ENCODE results near the gene ATP2C2.

Gene ATP2C2

GRCh38 chr16:84497418-84498222 is 129.3 kb downstream of the ATP2C2 start:
- no peak for DNase-seq (ENCODE audit: low spot score)

- no peak for DNase-seq (ENCODE audit: low spot score)
Observed at GRCh38 chr16:84498223-84498610, 129.9 kb downstream of the ATP2C2 start.

GRCh38 chr16:84498859-84499620 is 130.7 kb downstream of the ATP2C2 start:
- no peak for DNase-seq (ENCODE audit: low spot score)

GRCh38 chr16:84499638-84500037 is 131.3 kb downstream of the ATP2C2 start:
- DNase-seq (ENCODE audit: low spot score), result no peak

DNA sequence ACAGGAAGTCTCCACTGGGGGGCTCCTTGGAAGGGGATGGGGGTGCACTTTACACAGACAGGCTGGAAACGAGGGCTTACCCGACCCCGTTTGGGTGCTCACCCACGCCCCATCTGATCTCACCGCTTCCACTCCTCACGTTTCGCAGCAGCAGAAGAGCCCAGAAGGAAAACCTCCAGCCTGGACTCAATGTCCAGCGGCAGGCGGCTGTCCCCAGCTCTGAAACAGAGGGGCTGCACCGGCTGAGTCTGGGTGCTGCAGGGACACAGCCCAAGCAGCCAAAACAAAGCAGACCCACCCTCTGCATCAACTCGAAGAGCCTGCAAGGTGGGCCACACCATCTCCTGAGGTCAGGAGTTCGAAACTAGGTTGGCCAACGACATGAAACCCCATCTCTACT is 132.2 kb downstream of the ATP2C2 start:
- no peak for DNase-seq (ENCODE audit: low spot score)

DNA sequence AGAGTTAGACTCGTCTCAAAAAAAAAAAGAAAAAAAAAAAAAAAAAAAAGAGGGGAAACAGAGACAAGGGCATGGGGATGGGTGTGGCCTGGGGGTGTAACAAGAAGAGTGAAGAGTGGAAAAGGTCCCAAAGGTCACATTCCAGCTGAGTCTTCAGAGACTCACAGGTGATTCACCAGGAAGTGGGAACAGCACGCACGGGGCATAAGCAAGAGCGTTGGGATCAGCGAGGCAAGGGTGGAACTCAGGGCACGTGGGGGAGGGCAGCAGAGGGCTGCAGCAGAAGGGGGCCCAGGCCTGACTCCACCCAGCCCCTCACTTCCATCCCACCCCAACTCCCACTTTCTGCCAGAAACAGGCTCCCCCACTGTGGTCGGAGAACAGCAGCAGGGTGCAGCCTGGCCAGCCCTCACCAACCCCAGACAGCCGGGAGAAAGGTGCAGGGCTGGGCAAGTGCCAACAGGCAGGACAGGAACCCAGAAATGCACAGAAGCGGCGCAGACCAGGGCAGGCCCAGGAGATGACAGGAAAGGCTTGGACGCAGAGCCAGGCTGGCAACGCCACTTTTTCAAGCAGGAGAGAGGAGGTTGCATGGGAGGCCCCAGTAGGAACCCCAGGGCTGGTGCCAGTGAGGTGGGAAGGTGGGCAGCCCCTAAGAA is 132.9 kb downstream of the ATP2C2 start:
- no peak for DNase-seq (ENCODE audit: low spot score)

DNA sequence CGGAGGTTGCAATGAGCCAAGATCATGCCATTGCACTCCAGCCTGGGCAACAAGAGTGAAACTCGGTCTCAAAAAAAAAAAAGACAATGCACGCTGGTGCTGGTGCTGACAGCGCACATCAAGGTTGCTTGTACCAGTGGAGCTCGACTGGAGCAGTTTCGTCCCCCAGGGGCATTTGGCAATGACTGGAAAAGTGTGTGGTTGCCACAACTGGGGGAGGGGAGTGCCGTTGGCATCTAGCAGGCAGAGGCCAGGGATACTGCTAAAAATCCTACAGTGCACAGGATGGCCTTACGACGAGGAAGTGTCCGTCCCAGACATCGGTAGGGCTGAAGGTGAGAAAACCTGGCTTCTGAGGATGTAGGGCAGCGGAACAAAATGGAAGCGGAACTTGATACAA is 133.7 kb downstream of the ATP2C2 start:
- no peak for DNase-seq (ENCODE audit: low spot score)

- DNase-seq (ENCODE audit: low spot score), result no peak
Observed at GRCh38 chr16:84502581-84502980, 134.2 kb downstream of the ATP2C2 start.

GRCh38 chr16:84503751-84504395 is 135.5 kb downstream of the ATP2C2 start:
- no peak for DNase-seq (ENCODE audit: low spot score)

GRCh38 chr16:84504420-84505248 is 136.3 kb downstream of the ATP2C2 start, which contains the start of gene MEAK7:
Gene MEAK7 (minus strand): TSS chr16:84504659. CDS start chr16:84498086, 6,573 bp downstream.
- DNase-seq (ENCODE audit: low spot score), result peak; percentile 99

DNA sequence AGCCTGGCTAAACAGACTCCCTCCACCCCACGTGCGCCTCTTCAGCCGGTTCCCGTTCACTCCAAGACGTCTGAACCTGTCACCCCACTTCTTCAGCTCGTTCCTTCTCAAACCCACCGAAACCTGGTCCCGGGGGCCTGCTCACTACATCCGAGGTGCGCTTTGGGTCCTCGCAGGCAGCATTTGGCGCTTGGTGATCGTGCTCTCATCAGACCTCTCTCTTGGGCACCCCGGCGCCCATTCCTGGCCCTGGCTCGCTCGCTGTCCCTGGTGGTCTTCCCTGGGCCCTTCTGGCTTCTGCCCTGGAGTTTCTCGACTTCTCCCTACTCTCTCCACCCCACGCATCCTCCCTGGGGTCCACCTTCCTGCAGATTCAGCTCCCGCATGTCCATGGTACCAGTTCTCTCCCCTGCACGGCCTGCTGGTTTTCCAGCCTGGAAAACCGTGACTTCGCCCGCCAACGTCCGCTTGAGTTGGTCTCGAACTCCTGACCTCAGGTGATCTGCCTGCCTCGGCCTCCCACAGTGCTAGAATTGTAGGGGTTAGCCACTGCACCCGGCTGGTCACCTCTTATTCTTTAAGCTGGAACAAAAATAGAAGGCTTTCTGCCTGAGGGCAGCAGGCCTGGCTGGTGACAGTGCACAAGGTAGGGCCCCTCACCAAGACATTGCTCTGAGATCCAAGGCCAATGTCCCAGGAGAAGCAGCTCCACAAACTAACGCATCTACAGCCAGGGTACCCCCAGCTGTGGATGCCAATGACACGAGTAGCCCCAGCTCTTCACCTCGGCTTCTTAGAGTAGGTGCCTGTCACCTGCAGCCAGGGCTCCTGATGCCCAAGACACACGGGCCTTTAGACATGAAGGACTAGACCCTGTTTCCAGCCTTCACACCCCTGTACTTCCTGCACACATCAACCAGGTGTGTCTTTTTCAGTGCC is 137.2 kb downstream of the ATP2C2 start:
- no peak for DNase-seq (ENCODE audit: low spot score)

GRCh38 chr16:84507011-84507982 is 139.0 kb downstream of the ATP2C2 start:
- DNase-seq (ENCODE audit: low spot score), result no peak

- DNase-seq (ENCODE audit: low spot score), result no peak
Observed at GRCh38 chr16:84508502-84508901, 140.2 kb downstream of the ATP2C2 start.

GRCh38 chr16:84509032-84509950 is 141.0 kb downstream of the ATP2C2 start:
- DNase-seq (ENCODE audit: low spot score), result no peak

- peak; percentile 78 for DNase-seq (ENCODE audit: low spot score)
Observed at GRCh38 chr16:84511180-84511800, 143.0 kb downstream of the ATP2C2 start.

DNA sequence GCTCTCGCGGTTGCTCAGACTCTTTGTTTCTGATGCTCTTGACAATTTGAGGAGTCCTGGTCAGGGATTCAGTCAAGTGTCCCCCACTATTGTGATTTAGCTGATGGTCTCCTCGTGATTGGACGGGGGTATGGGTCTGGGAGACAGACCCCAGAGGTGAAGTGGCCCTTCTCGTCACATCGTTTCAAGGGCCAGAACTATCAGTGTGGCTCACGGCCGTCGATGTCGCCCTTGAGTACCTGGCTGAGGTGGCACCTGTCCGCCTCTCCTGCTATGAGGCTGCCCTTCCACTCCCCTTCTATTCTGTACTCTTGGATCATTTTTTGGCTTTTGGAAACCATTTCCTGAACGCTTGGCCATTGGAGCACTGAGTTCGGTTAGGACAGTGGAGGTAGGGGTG is 143.5 kb downstream of the ATP2C2 start:
- no peak for DNase-seq (ENCODE audit: low spot score)

GRCh38 chr16:84513123-84513522 is 144.8 kb downstream of the ATP2C2 start:
- no peak for DNase-seq (ENCODE audit: low spot score)
